ENCODE measurements around the gene CCT7. TPM values are rescaled to one million over a fixed set of nuclear protein-coding genes. Genes with fewer than 3 reads are reported as not detected.

Gene CCT7
- total RNA-seq, 1 donor from 2014 or later: 295 TPM

- no peak for TF ChIP-seq CTCF (IDR thresholded peaks at IDR 0.05)
- POLR2A ChIA-PET: interaction anchor here (0.6 to 4.5 kb wide), 25 partner anchors 8 to 1421 kb away, joined by 3 to 51 read pairs (median 5); partner anchors contain the start of genes ALMS1, EGR4, EMX1 and FBXO41
- Mint-ChIP-seq H3K4me3 (peak within 1 kb of the TSS; percentile 95), H3K27ac (peak within 1 kb of the TSS; percentile 93), H3K36me3 (ENCODE audit: low read depth) (peaks cover 30% of the 10 kb centered on the region), H3K4me1 (peaks cover 38% of the 10 kb centered on the region), H3K9me3 (no peaks in the 10 kb centered on the region), H3K27me3 (no peaks in the 10 kb centered on the region)
- intact Hi-C loops (cut with micrococcal nuclease): loop anchor here (1.0 to 5.0 kb wide), 7 partner anchors 19 to 1901 kb away; partner anchors contain the start of genes DGUOK, EXOC6B, RAB11FIP5 and SEMA4F
- CTCF ChIA-PET: interaction anchor here (1.1 to 2.8 kb wide), 6 partner anchors 21 to 217 kb away, joined by 3 to 23 read pairs (median 6); partner anchors contain the start of gene ALMS1
- peak; percentile 84 for DNase-seq
- ATAC-seq (ENCODE audit: low read depth): peak; percentile 87
These were observed 765 bp upstream of the CCT7 start, which contains the start of gene PRADC1 for GRCh38 chr2:73233154-73233931. Gene PRADC1 (minus strand): TSS chr2:73233239. CDS start chr2:73233160, 79 bp downstream.

- ATAC-seq (ENCODE audit: low read depth): no peak
- peaks cover 40% of the 10 kb centered on the region for H3K4me1 Mint-ChIP-seq
- TF ChIP-seq CTCF (IDR thresholded peaks at IDR 0.05): no peak
- intact Hi-C loops (cut with micrococcal nuclease): loop anchor here (2.0 kb wide), 1 partner anchor 1219 kb away; the partner anchor contains the start of gene INO80B
- no peaks in the 10 kb centered on the region for H3K27me3 Mint-ChIP-seq
- peaks cover 48% of the 10 kb centered on the region for H3K36me3 Mint-ChIP-seq (ENCODE audit: low read depth)
- CTCF ChIA-PET: interaction anchor here (1.1 kb wide), 1 partner anchor 23 kb away, joined by 3 read pairs; no protein-coding TSS in a partner anchor
- no peak for DNase-seq
- POLR2A ChIA-PET: interaction anchor here (2.6 to 4.5 kb wide), 5 partner anchors 23 to 165 kb away, joined by 10 to 51 read pairs (median 28); partner anchors contain the start of genes ALMS1, FBXO41, SFXN5 and SMYD5
- peak overlapping the region; percentile 95 for H3K4me3 Mint-ChIP-seq
- H3K27ac Mint-ChIP-seq: peak overlapping the region; percentile 93
- H3K9me3 Mint-ChIP-seq: no peaks in the 10 kb centered on the region
These were observed 1.4 kb downstream of the CCT7 start for GRCh38 chr2:73235315-73236028.

- Mint-ChIP-seq H3K9me3 (no peaks in the 10 kb centered on the region), H3K36me3 (ENCODE audit: low read depth) (peaks cover 60% of the 10 kb centered on the region), H3K4me1 (peaks cover 40% of the 10 kb centered on the region), H3K27me3 (no peaks in the 10 kb centered on the region), H3K4me3 (no peak overlapping the region), H3K27ac (peak overlapping the region; percentile 0)
- ATAC-seq (ENCODE audit: low read depth): no peak
- intact Hi-C loops (cut with micrococcal nuclease): no loop called here
- ChIA-PET CTCF (no interaction called here), POLR2A (interaction anchor here (0.6 kb wide), 1 partner anchor 883 kb away, joined by 3 read pairs; no protein-coding TSS in a partner anchor)
- no peak for TF ChIP-seq CTCF (IDR thresholded peaks at IDR 0.05)
- DNase-seq: no peak
These were observed 3.1 kb downstream of the CCT7 start for GRCh38 chr2:73237168-73237567.

- no peak for TF ChIP-seq CTCF (IDR thresholded peaks at IDR 0.05)
- CTCF ChIA-PET: no interaction called here
- no peak for ATAC-seq (ENCODE audit: low read depth)
- H3K9me3 Mint-ChIP-seq: no peaks in the 10 kb centered on the region
- peaks cover 33% of the 10 kb centered on the region for H3K4me1 Mint-ChIP-seq
- no peak overlapping the region for H3K4me3 Mint-ChIP-seq
- H3K27me3 Mint-ChIP-seq: no peaks in the 10 kb centered on the region
- peaks cover 67% of the 10 kb centered on the region for H3K36me3 Mint-ChIP-seq (ENCODE audit: low read depth)
- intact Hi-C loops (cut with micrococcal nuclease): no loop called here
- POLR2A ChIA-PET: interaction anchor here (0.8 to 1.2 kb wide), 2 partner anchors 46 to 147 kb away, joined by 3 to 4 read pairs; partner anchors contain the start of genes ALMS1 and FBXO41
- no peak for DNase-seq
- no peak overlapping the region for H3K27ac Mint-ChIP-seq
These were observed 4.0 kb downstream of the CCT7 start for GRCh38 chr2:73238149-73238548.
